ENCODE measurements around the gene DCAF8. TPM values are rescaled to one million over a fixed set of nuclear protein-coding genes. Genes with fewer than 3 reads are reported as not detected.

DCAF8 gene
- total RNA-seq, 1 experiment from 2014 or later: 98.1 TPM

DNA sequence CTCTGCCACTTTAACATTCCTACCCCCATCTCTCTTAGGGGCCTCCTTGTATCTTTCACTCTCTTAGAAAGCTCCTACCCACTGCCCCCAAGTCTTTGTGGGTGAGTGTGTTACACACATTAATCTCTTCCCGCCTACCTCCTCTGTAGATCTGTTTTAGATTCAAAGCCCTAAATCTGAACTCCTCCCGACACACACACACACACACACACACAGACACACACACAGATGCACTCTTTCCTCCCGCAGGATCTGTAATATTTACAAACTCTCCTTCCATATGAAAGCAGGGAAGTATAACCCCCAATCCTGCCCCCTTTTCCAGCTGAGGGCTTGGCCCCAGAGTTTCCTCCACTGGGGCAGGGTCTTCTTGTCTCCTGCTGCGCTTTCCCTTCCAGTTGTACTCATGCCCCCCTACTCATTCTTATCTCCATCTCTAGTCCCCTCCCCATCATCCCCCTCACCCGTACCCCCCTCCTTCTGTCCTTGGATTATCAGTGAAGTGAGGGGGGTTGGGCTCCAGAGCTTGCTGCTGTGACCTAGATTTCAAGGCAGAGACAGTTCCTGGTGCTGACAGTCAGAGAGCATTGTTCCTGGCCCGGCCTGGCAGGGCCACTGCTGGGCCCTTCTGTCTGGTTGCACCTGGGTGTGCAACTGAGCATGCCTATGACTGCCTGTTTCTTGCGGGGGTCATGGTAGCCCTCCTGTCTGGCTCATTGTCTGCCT lies 52.9 kb downstream of the DCAF8 start:
- Histone ChIP-seq H3K79me2 (ENCODE audit: insufficient read depth, low read length) (peaks cover 48% of the 10 kb centered on the region), H3K27me3 (ENCODE audit: insufficient read depth, low read length) (no peaks in the 10 kb centered on the region), H3K9me3 (ENCODE audit: control insufficient read depth in 1 of 2, insufficient read depth in 1 of 2, low read depth in 1 of 2, low read length in 2 of 2) (no peaks in the 10 kb centered on the region), H4K20me1 (ENCODE audit: insufficient read depth) (0 out of 2 replicates have a peak, but pooled peaks cover 4% of the 10 kb centered on the region), H2AFZ (ENCODE audit: low read depth, low read length, poor library complexity, severe bottlenecking) (no peak overlapping the region), H3K4me2 (ENCODE audit: low read length) (no peak overlapping the region), H3K4me3 (replicated peaks in 1 of 2; ENCODE audit: low read depth in 1 of 2, low read length in 2 of 2) (no peak overlapping the region), H3K27ac (ENCODE audit: low read depth, low read length) (no peak overlapping the region), H3K36me3 (ENCODE audit: control insufficient read depth in 1 of 2, insufficient read depth in 2 of 2, low read length in 2 of 2) (peaks cover 27 to 46% of the 10 kb centered on the region in 2 experiments; a peak in 3 of 4 replicates), H3K4me1 (ENCODE audit: control insufficient read depth in 1 of 2, insufficient read depth in 2 of 2, low read length in 2 of 2) (peaks cover 11 to 18% of the 10 kb centered on the region in 2 experiments; a peak in 3 of 4 replicates), H3K9ac (ENCODE audit: low read length) (no peak overlapping the region), H3K9me2 (ENCODE audit: insufficient read depth) (no peaks in the 10 kb centered on the region)
- DNase-seq (ENCODE audit: low read depth, low spot score) (no peak), ATAC-seq (no peak)
- ChIA-PET RAD21 (ENCODE audit: low non-redundant PET in 1 of 2, low total read pairs in 2 of 2, uncharacterized antibody in 2 of 2, unreplicated experiment in 2 of 2) (no interaction called here), POLR2A (no interaction called here), CTCF (no interaction called here)
- TF ChIP-seq SP1 (IDR thresholded peaks at IDR 0.05; ENCODE audit: low read depth) (no peak), TCF7L2 (IDR thresholded peaks at IDR 0.05; ENCODE audit: borderline replicate concordance, extremely low read depth, insufficient read depth, insufficient read length) (no peak), CBX3 (IDR thresholded peaks at IDR 0.05; ENCODE audit: low read depth) (no peak), YY1 (IDR thresholded peaks at IDR 0.05; ENCODE audit: extremely low read depth, insufficient replicate concordance, low read depth, low read length) (no peak), RAD21 (IDR thresholded peaks at IDR 0.05; ENCODE audit: low read depth) (no peak), CEBPB (IDR thresholded peaks at IDR 0.05; ENCODE audit: low read depth) (no peak), JUND (IDR thresholded peaks at IDR 0.05) (no peak), ZFX (IDR thresholded peaks at IDR 0.05) (no peak), FOSL1 (IDR thresholded peaks at IDR 0.05; ENCODE audit: low read depth) (no peak), ZNF274 (IDR thresholded peaks at IDR 0.05; ENCODE audit: low read depth, low read length) (no peak)
- TF ChIP-seq, protein P1, sequence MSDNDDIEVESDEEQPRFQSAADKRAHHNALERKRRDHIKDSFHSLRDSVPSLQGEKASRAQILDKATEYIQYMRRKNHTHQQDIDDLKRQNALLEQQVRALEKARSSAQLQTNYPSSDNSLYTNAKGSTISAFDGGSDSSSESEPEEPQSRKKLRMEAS (IDR thresholded peaks at IDR 0.05): no peak
- no TSS peak for BruUV-seq (replicated peaks)
- intact Hi-C loops (cut with micrococcal nuclease): no loop called here
